H9 (cell line): ENCODE results near the gene LPCAT2. TPM values are rescaled to one million over a fixed set of nuclear protein-coding genes. Genes with fewer than 3 reads are reported as not detected.

Source experiments
- DNase-seq: peaks from one replicate; pipeline ENCODE4 v3.0.0-alpha.2; 2017
- H2AFZ ChIP-seq: one replicate; pipeline ENCODE4 v1.6.1; 2013; ENCODE audit warnings: mild to moderate bottlenecking, low read length, control low read depth, moderate library complexity
- H2AK5ac ChIP-seq: 2 replicates; pipeline ENCODE4 v1.6.1; 2013; ENCODE audit warnings: low read length, control low read depth, mixed read lengths; ENCODE audit not compliant: insufficient read length
- H2BK120ac ChIP-seq: one replicate; pipeline ENCODE4 v1.6.1; 2013; ENCODE audit warnings: low read depth, mild to moderate bottlenecking, low read length, control low read depth, inconsistent platforms; ENCODE audit not compliant: poor library complexity, severe bottlenecking
- H2BK12ac ChIP-seq: 2 replicates; pipeline ENCODE4 v1.6.1; 2013; ENCODE audit warnings: low read length, control low read depth, mixed read lengths, low read depth; ENCODE audit not compliant: insufficient read length
- H2BK15ac ChIP-seq: 2 replicates; pipeline ENCODE4 v1.6.1; 2013; ENCODE audit warnings: low read depth, low read length, control low read depth
- H2BK20ac ChIP-seq: one replicate; pipeline ENCODE4 v1.6.1; 2013; ENCODE audit warnings: low read depth, mild to moderate bottlenecking, low read length, control low read depth, inconsistent platforms; ENCODE audit not compliant: poor library complexity, severe bottlenecking
- H2BK5ac ChIP-seq: 2 replicates; pipeline ENCODE4 v1.6.1; 2013; ENCODE audit warnings: low read length, control low read depth, mixed read lengths; ENCODE audit not compliant: insufficient read length
- H3K14ac ChIP-seq: 2 replicates; pipeline ENCODE4 v1.6.1; 2013; ENCODE audit warnings: low read length, control low read depth; ENCODE audit not compliant: insufficient read depth
- H3K18ac ChIP-seq: 2 replicates; pipeline ENCODE4 v1.6.1; 2013; ENCODE audit warnings: low read depth, mild to moderate bottlenecking, mixed read lengths, low read length, control low read depth; ENCODE audit not compliant: insufficient read length
- H3K23ac ChIP-seq: 2 replicates; pipeline ENCODE4 v1.6.1; 2013; ENCODE audit warnings: low read length, control low read depth, mixed read lengths, low read depth; ENCODE audit not compliant: insufficient read length
- H3K23me2 ChIP-seq: 2 replicates; pipeline ENCODE4 v1.6.1; 2013; ENCODE audit warnings: low read depth, mild to moderate bottlenecking, mixed read lengths, low read length, control low read depth; ENCODE audit not compliant: insufficient read length, poor library complexity, severe bottlenecking
- H3K27ac ChIP-seq: 2 replicates; pipeline ENCODE4 v1.5.1; 2013; ENCODE audit warnings: low read length, control low read depth, mixed read lengths, low read depth; ENCODE audit not compliant: insufficient read length
- H3K27me3 ChIP-seq: 2 replicates; pipeline ENCODE4 v1.6.1; 2013; ENCODE audit warnings: low read length, control low read depth, inconsistent platforms; ENCODE audit not compliant: insufficient read depth
- H3K4ac ChIP-seq: 2 replicates; pipeline ENCODE4 v1.6.1; 2013; ENCODE audit warnings: low read depth, mild to moderate bottlenecking, control low read depth, inconsistent platforms, low read length, moderate library complexity
- H3K4me1 ChIP-seq: 2 replicates; pipeline ENCODE4 v1.6.1; 2013; ENCODE audit warnings: low read length, control low read depth, inconsistent platforms; ENCODE audit not compliant: insufficient read depth
- H3K4me2 ChIP-seq: 2 replicates; pipeline ENCODE4 v1.6.1; 2013; ENCODE audit warnings: low read length, control low read depth, mixed read lengths; ENCODE audit not compliant: insufficient read length, insufficient read depth
- H3K56ac ChIP-seq: 2 replicates; pipeline ENCODE4 v1.6.1; 2013; ENCODE audit warnings: low read depth, mild to moderate bottlenecking, mixed read lengths, low read length, control low read depth; ENCODE audit not compliant: insufficient read length
- H3K79me1 ChIP-seq: 2 replicates; pipeline ENCODE4 v1.6.1; 2013; ENCODE audit warnings: low read depth, mild to moderate bottlenecking, moderate library complexity, low read length, control low read depth, inconsistent platforms; ENCODE audit not compliant: insufficient read depth, poor library complexity, severe bottlenecking
- H3K79me2 ChIP-seq: 2 replicates; pipeline ENCODE4 v1.6.1; 2013; ENCODE audit warnings: low read length, control low read depth, inconsistent platforms; ENCODE audit not compliant: insufficient read depth
- H3K9ac ChIP-seq: 2 replicates; pipeline ENCODE4 v1.6.1; 2013; ENCODE audit warnings: low read length, control low read depth, mixed read lengths; ENCODE audit not compliant: insufficient read length; ENCODE audit errors: extremely low read depth
- H3K9me3 ChIP-seq: one replicate; pipeline ENCODE4 v1.6.1; 2013; ENCODE audit warnings: low read depth, low read length, inconsistent platforms; ENCODE audit not compliant: control insufficient read depth
- H3T11ph ChIP-seq: one replicate; pipeline ENCODE4 v1.6.1; 2013; ENCODE audit warnings: mild to moderate bottlenecking, low read length, control low read depth, inconsistent platforms
- H4K20me1 ChIP-seq: one replicate; pipeline ENCODE4 v1.6.1; 2013; ENCODE audit not compliant: control insufficient read depth, insufficient read length, insufficient read depth
- H4K5ac ChIP-seq: 2 replicates; pipeline ENCODE4 v1.6.1; 2013; ENCODE audit warnings: low read depth, mild to moderate bottlenecking, mixed read lengths, low read length, control low read depth; ENCODE audit not compliant: insufficient read length
- H4K8ac ChIP-seq: replicated peaks from 2 replicates; pipeline ENCODE4 v1.6.1; 2013; ENCODE audit warnings: low read length, control low read depth, mixed read lengths, low read depth; ENCODE audit not compliant: insufficient read length
- H4K91ac ChIP-seq: 2 replicates; pipeline ENCODE4 v1.6.1; 2013; ENCODE audit warnings: low read depth, mild to moderate bottlenecking, moderate library complexity, mixed read lengths, low read length, control low read depth; ENCODE audit not compliant: insufficient read length
- H3K27ac Mint-ChIP-seq, 3 experiments: 2 replicates in 2 of 3; 3 replicates in 1 of 3; pipeline ENCODE4 v1.8.0; 2020 to 2021; ENCODE audit warnings: mixed read lengths in 3 of 3, mild to moderate bottlenecking in 1 of 3, moderate library complexity in 1 of 3
- H3K27me3 Mint-ChIP-seq: 2 replicates; pipeline ENCODE4 v1.8.0; 2021; ENCODE audit warnings: low read depth, mild to moderate bottlenecking, moderate library complexity, mixed read lengths
- H3K36me3 Mint-ChIP-seq, 3 experiments: 2 replicates in 2 of 3; 3 replicates in 1 of 3; pipeline ENCODE4 v1.8.0; 2020 to 2021; ENCODE audit warnings: low read depth in 3 of 3, mixed read lengths in 3 of 3; ENCODE audit not compliant: insufficient read depth in 1 of 3
- H3K4me1 Mint-ChIP-seq, 2 experiments: 2 replicates each; pipeline ENCODE4 v1.8.0; 2020; ENCODE audit warnings: mixed read lengths in 2 of 2
- H3K4me3 Mint-ChIP-seq, 2 experiments: 2 replicates in 1 of 2; 3 replicates in 1 of 2; pipeline ENCODE4 v1.8.0; 2020 to 2021; ENCODE audit warnings: mild to moderate bottlenecking in 2 of 2, mixed read lengths in 2 of 2, moderate library complexity in 1 of 2
- H3K9me3 Mint-ChIP-seq, 2 experiments: 2 replicates in 1 of 2; 3 replicates in 1 of 2; pipeline ENCODE4 v1.8.0; 2020; ENCODE audit warnings: mild to moderate bottlenecking in 2 of 2, mixed read lengths in 2 of 2, moderate library complexity in 1 of 2
- WGBS: extraction: QIAGEN DNeasy Blood & Tissue Kit; methylation state at CpG from one replicate; pipeline ENCODE4 v1.1.7; 2013; ENCODE audit warnings: missing lambda C conversion rate, low lambda C conversion rate, mixed read lengths; ENCODE audit not compliant: insufficient read length; ENCODE audit errors: extremely low coverage; 5-methylcytosine and 5-hydroxymethylcytosine counted together
- total RNA-seq: library from RNA; stranded (reverse); gene quantifications from 2 replicates; pipeline ENCODE4 v1.2.1, GENCODE V29; 2021
- TF ChIP-seq, protein P1 (sequence below): fragments of 200-600 bp; sonication (generic); conservative IDR thresholded peaks from 3 replicates; pipeline ENCODE4 v1.8.0; 2021; ENCODE audit warnings: antibody characterized with exemption, mild to moderate bottlenecking

Gene LPCAT2
- total RNA-seq, 1 experiment from 2014 or later = 2.8 TPM

- Mint-ChIP-seq H3K4me3 (no peak overlapping the region), H3K9me3 (peaks cover 50 to 58% of the 10 kb centered on the region in 2 experiments), H3K36me3 (peaks cover 21 to 61% (median 27%) of the 10 kb centered on the region in 3 experiments), H3K27ac (no peak overlapping the region), H3K4me1 (peaks cover 3 to 4% of the 10 kb centered on the region in 2 experiments), H3K27me3 (peaks cover 3% of the 10 kb centered on the region)
- Histone ChIP-seq H3K14ac (no peak overlapping the region), H2BK5ac (no peak overlapping the region), H2BK120ac (no peak overlapping the region), H4K20me1 (no peaks in the 10 kb centered on the region), H3K79me2 (no peaks in the 10 kb centered on the region), H3K9me3 (no peaks in the 10 kb centered on the region), H2BK15ac (no peak overlapping the region), H3K4me1 (peaks cover under 1% of the 10 kb centered on the region; the same call in 1 of the 2 replicates), H4K8ac (no peak overlapping the region), H3K18ac (no peak overlapping the region), H2AK5ac (no peak overlapping the region), H3K27me3 (no peaks in the 10 kb centered on the region), H3K4ac (no peak overlapping the region), H2BK20ac (no peak overlapping the region), H3K56ac (no peak overlapping the region), H3K27ac (no peak overlapping the region), H3K23ac (no peak overlapping the region), H2AFZ (no peak overlapping the region), H4K5ac (no peak overlapping the region), H3K23me2 (no peaks in the 10 kb centered on the region), H3T11ph (no peak overlapping the region), H3K4me2 (no peak overlapping the region), H2BK12ac (no peak overlapping the region), H3K79me1 (no peaks in the 10 kb centered on the region), H3K9ac (no peak overlapping the region), H4K91ac (no peak overlapping the region)
- DNase-seq = no peak
- WGBS = no CpG with 5 or more reads among the region's 1 CpG
- TF ChIP-seq, protein P1, sequence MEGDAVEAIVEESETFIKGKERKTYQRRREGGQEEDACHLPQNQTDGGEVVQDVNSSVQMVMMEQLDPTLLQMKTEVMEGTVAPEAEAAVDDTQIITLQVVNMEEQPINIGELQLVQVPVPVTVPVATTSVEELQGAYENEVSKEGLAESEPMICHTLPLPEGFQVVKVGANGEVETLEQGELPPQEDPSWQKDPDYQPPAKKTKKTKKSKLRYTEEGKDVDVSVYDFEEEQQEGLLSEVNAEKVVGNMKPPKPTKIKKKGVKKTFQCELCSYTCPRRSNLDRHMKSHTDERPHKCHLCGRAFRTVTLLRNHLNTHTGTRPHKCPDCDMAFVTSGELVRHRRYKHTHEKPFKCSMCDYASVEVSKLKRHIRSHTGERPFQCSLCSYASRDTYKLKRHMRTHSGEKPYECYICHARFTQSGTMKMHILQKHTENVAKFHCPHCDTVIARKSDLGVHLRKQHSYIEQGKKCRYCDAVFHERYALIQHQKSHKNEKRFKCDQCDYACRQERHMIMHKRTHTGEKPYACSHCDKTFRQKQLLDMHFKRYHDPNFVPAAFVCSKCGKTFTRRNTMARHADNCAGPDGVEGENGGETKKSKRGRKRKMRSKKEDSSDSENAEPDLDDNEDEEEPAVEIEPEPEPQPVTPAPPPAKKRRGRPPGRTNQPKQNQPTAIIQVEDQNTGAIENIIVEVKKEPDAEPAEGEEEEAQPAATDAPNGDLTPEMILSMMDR = no peak
These were observed 6.2 kb downstream of the LPCAT2 start for GRCh38 chr16:55515111-55515510.
